HepG2 (cell line): ENCODE data around the gene NME4. TPM values are rescaled to one million over a fixed set of nuclear protein-coding genes. Genes with fewer than 3 reads are reported as not detected.

Experiments used
- AGO2 ChIP-seq: fragments of 200-400 bp; formaldehyde crosslinking; optimal IDR thresholded peaks from 2 replicates; pipeline ENCODE3; 2017; ENCODE audit warnings: mild to moderate bottlenecking, low read depth, low read length, moderate library complexity
- ELK4 ChIP-seq: sonication (generic); formaldehyde crosslinking; IDR thresholded peaks from 2 replicates; pipeline ENCODE4 v1.9.0; 2021; ENCODE audit warnings: missing genetic modification reagents, borderline replicate concordance
- FLYWCH1 ChIP-seq: sonication (generic); formaldehyde crosslinking; IDR thresholded peaks from 2 replicates; pipeline ENCODE4 v1.8.1; 2023; ENCODE audit warnings: mild to moderate bottlenecking, missing genetic modification reagents
- FOXC1 ChIP-seq: sonication (generic); formaldehyde crosslinking; IDR thresholded peaks from 2 replicates; pipeline ENCODE4 v1.8.0; 2022; ENCODE audit warnings: mild to moderate bottlenecking, missing genetic modification reagents, borderline replicate concordance
- HNF4A ChIP-seq: sonication (generic); formaldehyde crosslinking; IDR thresholded peaks from 2 replicates; pipeline ENCODE4 v1.4.0; 2020; ENCODE audit warnings: missing genetic modification reagents
- MAFF ChIP-seq: IDR thresholded peaks from 2 replicates; pipeline ENCODE4 v1.6.1; 2011; ENCODE audit warnings: low read depth, low read length, improper control_type of control experiment
- MAZ ChIP-seq, 2 experiments: sonication (generic) in 1 of 2; formaldehyde crosslinking in 1 of 2; IDR thresholded peaks; 2 replicates each; pipeline versions ENCODE4 v1.5.0 to v1.6.1; 2012 to 2020; ENCODE audit warnings: low read depth in 2 of 2, mild to moderate bottlenecking in 2 of 2, borderline replicate concordance in 1 of 2, improper control_type of control experiment in 1 of 2, low read length in 1 of 2, missing genetic modification reagents in 1 of 2, moderate library complexity in 1 of 2
- MED13 ChIP-seq: sonication (generic); formaldehyde crosslinking; IDR thresholded peaks from 2 replicates; pipeline ENCODE4 v1.5.0; 2020; ENCODE audit warnings: missing genetic modification reagents
- MXD3 ChIP-seq: IDR thresholded peaks from 2 replicates; pipeline ENCODE4 v1.6.1; 2016; ENCODE audit warnings: mild to moderate bottlenecking, missing biosample characterization, missing genetic modification reagents
- PATZ1 ChIP-seq: sonication (generic); formaldehyde crosslinking; IDR thresholded peaks from 2 replicates; pipeline ENCODE4 v1.4.0; 2020; ENCODE audit warnings: missing genetic modification reagents
- PLSCR1 ChIP-seq: sonication (generic); formaldehyde crosslinking; IDR thresholded peaks from 2 replicates; pipeline ENCODE4 v1.5.0; 2020; ENCODE audit warnings: missing genetic modification reagents, mild to moderate bottlenecking, borderline replicate concordance
- POLR2A ChIP-seq, 2 experiments: IDR thresholded peaks; 2 replicates each; pipeline ENCODE4 v1.6.1; 2011; ENCODE audit warnings: low read depth in 2 of 2, low read length in 2 of 2, mild to moderate bottlenecking in 1 of 2, moderate library complexity in 1 of 2; ENCODE audit not compliant: insufficient read depth in 1 of 2
- RAD21 ChIP-seq: fragments of 450-650 bp; formaldehyde crosslinking; IDR thresholded peaks from 2 replicates; pipeline ENCODE4 v1.5.0; 2020; ENCODE audit warnings: mild to moderate bottlenecking
- SAP130 ChIP-seq: IDR thresholded peaks from 2 replicates; pipeline ENCODE4 v1.6.1; 2016; ENCODE audit warnings: low read depth
- SP4 ChIP-seq: sonication (generic); formaldehyde crosslinking; IDR thresholded peaks from 2 replicates; pipeline ENCODE4 v1.8.1; 2023; ENCODE audit warnings: mild to moderate bottlenecking, missing genetic modification reagents
- STAT6 ChIP-seq: sonication (generic); formaldehyde crosslinking; IDR thresholded peaks from 2 replicates; pipeline ENCODE4 v1.4.0; 2020; ENCODE audit warnings: missing genetic modification reagents, mild to moderate bottlenecking, borderline replicate concordance
- ZFX ChIP-seq: sonication (generic); formaldehyde crosslinking; IDR thresholded peaks from 2 replicates; pipeline ENCODE4 v1.4.0; 2020; ENCODE audit warnings: mild to moderate bottlenecking, low read depth, missing genetic modification reagents, moderate library complexity
- ZNF253 ChIP-seq: sonication (generic); formaldehyde crosslinking; IDR thresholded peaks from 2 replicates; pipeline ENCODE4 v1.8.0; 2022; ENCODE audit warnings: mild to moderate bottlenecking, missing genetic modification reagents, borderline replicate concordance
- ZNF607 ChIP-seq: sonication (generic); formaldehyde crosslinking; IDR thresholded peaks from 2 replicates; pipeline ENCODE4 v1.5.1; 2020; ENCODE audit warnings: missing genetic modification reagents, mild to moderate bottlenecking, borderline replicate concordance
- ZNF670 ChIP-seq: sonication (generic); formaldehyde crosslinking; IDR thresholded peaks from 2 replicates; pipeline ENCODE4 v1.8.0; 2022; ENCODE audit warnings: mild to moderate bottlenecking, missing genetic modification reagents, borderline replicate concordance
- ZNF777 ChIP-seq: sonication (generic); formaldehyde crosslinking; IDR thresholded peaks from 2 replicates; pipeline ENCODE4 v1.4.0; 2020; ENCODE audit warnings: missing genetic modification reagents
- ZNF782 ChIP-seq: sonication (generic); formaldehyde crosslinking; IDR thresholded peaks from 2 replicates; pipeline ENCODE4 v1.4.0; 2020; ENCODE audit warnings: missing genetic modification reagents, mild to moderate bottlenecking, borderline replicate concordance
- polyA plus RNA-seq, 8 experiments: library from polyadenylated mRNA; depleted of rRNA in 3 of 8; stranded (reverse) in 7 of 8; unstranded in 1 of 8; fragments of >200 nt; fragmentation: Illumina TruSeq in 4 of 8; extraction: Trizol in 4 of 8; gene quantifications; 2 replicates each; pipeline versions ENCODE4 v1.2.1 to v1.2.3, GENCODE V29; 2011 to 2016; ENCODE audit warnings: low read depth in 4 of 8, missing spikeins in 1 of 8, mixed read lengths in 1 of 8; ENCODE audit not compliant: insufficient read depth in 1 of 8
- total RNA-seq, 5 experiments: library from RNA; depleted of rRNA; stranded (reverse); fragments of >200 nt; fragmentation: Illumina TruSeq; extraction: Trizol; gene quantifications; 2 replicates each; pipeline ENCODE4 v1.2.3, GENCODE V29; 2016; ENCODE audit warnings: low read depth in 1 of 5

NME4 gene
- total and polyA plus RNA-seq, 2 of the 13 experiments (the other 11 are each of a cell fraction or from before 2014, with no cell fraction given) = 121 to 263 TPM

GRCh38 chr16:404971-405486, 8.0 kb downstream of the NME4 start (continued):
- TF ChIP-seq ZNF670 (CRISPR knock-in tag) = no peak
- no peak for TF ChIP-seq ZNF782
- peak; percentile 13; the same call in 1 of the 2 replicates for TF ChIP-seq SAP130 (CRISPR knock-in tag)
- TF ChIP-seq RAD21 = no peak
- TF ChIP-seq SP4 (CRISPR knock-in tag) = no peak
- TF ChIP-seq FOXC1 (CRISPR knock-in tag) = 0 out of 2 replicates have a peak, but pooled peaks have one; percentile 52
- TF ChIP-seq ZFX (CRISPR knock-in tag) = peak; percentile 70
- no peak for TF ChIP-seq ZNF607 (CRISPR knock-in tag)
- peak; percentile 85 for TF ChIP-seq AGO2
- TF ChIP-seq PLSCR1 (CRISPR knock-in tag) = no peak
- no peak for TF ChIP-seq MED13 (CRISPR knock-in tag)
- no peak for TF ChIP-seq ZNF253 (CRISPR knock-in tag)
- no peak for TF ChIP-seq HNF4A (CRISPR knock-in tag)
- no peak for TF ChIP-seq FLYWCH1 (CRISPR knock-in tag)
- peak; percentile 89 for TF ChIP-seq PATZ1 (CRISPR knock-in tag)
- TF ChIP-seq ZNF777 (CRISPR knock-in tag) = no peak
- TF ChIP-seq STAT6 = no peak
- no peak for TF ChIP-seq MAZ (IDR thresholded peaks at IDR 0.05; ENCODE audit: borderline replicate concordance, low read depth, low read length)
- no peak for TF ChIP-seq MAZ (CRISPR knock-in tag; IDR thresholded peaks at IDR 0.05; ENCODE audit: low read depth)
- TF ChIP-seq MAFF = no peak
- peak in 1 of 2 experiments; percentile 32; a peak in 1 of 4 replicates for TF ChIP-seq POLR2A (IDR thresholded peaks at IDR 0.05; ENCODE audit: insufficient read depth in 1 of 2, low read depth in 2 of 2, low read length in 2 of 2)
- no peak for TF ChIP-seq ELK4 (CRISPR knock-in tag)
- no peak for TF ChIP-seq MXD3 (CRISPR knock-in tag)
